Measurements from ENCODE around the gene RPS6KA3. TPM values are rescaled to one million over a fixed set of nuclear protein-coding genes. Genes with fewer than 3 reads are reported as not detected.

Gene RPS6KA3
- polyA plus RNA-seq, 1 of the 3 experiments (the other 2 are of a cell fraction): 14.3 TPM

- no peak for TF ChIP-seq EP300 (IDR thresholded peaks at IDR 0.05; ENCODE audit: borderline replicate concordance in 1 of 2, low read depth in 1 of 2, low read length in 1 of 2)
Observed at GRCh38 chrX:20149326-20149725, 117.4 kb downstream of the RPS6KA3 start (continued).

- no peak for DNase-seq
- no peaks in the 10 kb centered on the region for H3K9me2 ChIP-seq
- H2AFZ ChIP-seq (ENCODE audit: low read depth): no peak overlapping the region
- H3K36me3 ChIP-seq (replicated peaks in 1 of 2; ENCODE audit: control insufficient read depth in 1 of 2, insufficient read depth in 2 of 2, low read length in 1 of 2): peaks cover 8 to 21% of the 10 kb centered on the region in 2 experiments
- H3K27me3 ChIP-seq (ENCODE audit: insufficient read depth): no peaks in the 10 kb centered on the region
- H3K4me2 ChIP-seq: no peak overlapping the region
- H3K9me3 ChIP-seq: no peaks in the 10 kb centered on the region
- 61% methylated on average over 1 of the region's 1 CpG for WGBS (ENCODE audit: low lambda C conversion rate)
- H4K20me1 ChIP-seq (ENCODE audit: insufficient read depth): no peaks in the 10 kb centered on the region
- ChIA-PET CTCF (no interaction called here), POLR2A (no interaction called here)
- no peak overlapping the region for H3K9ac ChIP-seq
- TF ChIP-seq POLR2AphosphoS5 (IDR thresholded peaks at IDR 0.05; ENCODE audit: low read depth, low read length) (no peak), EP300 (IDR thresholded peaks at IDR 0.05; ENCODE audit: borderline replicate concordance in 1 of 2, low read depth in 1 of 2, low read length in 1 of 2) (no peak), TEAD4 (IDR thresholded peaks at IDR 0.05; ENCODE audit: borderline replicate concordance, insufficient read depth) (no peak), RAD21 (IDR thresholded peaks at IDR 0.05; ENCODE audit: low read length) (no peak), MXI1 (IDR thresholded peaks at IDR 0.05; ENCODE audit: low read depth, low read length) (no peak), GABPA (IDR thresholded peaks at IDR 0.05; ENCODE audit: low read depth) (no peak)
- no peak overlapping the region for H3K4me3 ChIP-seq (ENCODE audit: low read depth in 2 of 2, low read length in 1 of 2)
- peaks cover 0 to 4% of the 10 kb centered on the region in 2 experiments; a peak in 1 of 4 replicates for H3K4me1 ChIP-seq (ENCODE audit: control insufficient read depth in 1 of 2, insufficient read depth in 2 of 2, low read depth in 1 of 2, low read length in 1 of 2)
- no peaks in the 10 kb centered on the region for H3K79me2 ChIP-seq (ENCODE audit: insufficient read depth)
- no peaks in the 10 kb centered on the region for H3F3A ChIP-seq (replicated peaks; ENCODE audit: insufficient read depth)
- no peak overlapping the region for H3K27ac ChIP-seq (ENCODE audit: low read depth in 2 of 2, low read length in 1 of 2)
Observed at GRCh38 chrX:20147561-20147960, 119.1 kb downstream of the RPS6KA3 start.

GRCh38 chrX:20144491-20144890 is 122.2 kb downstream of the RPS6KA3 start:
- H3F3A ChIP-seq (replicated peaks; ENCODE audit: insufficient read depth): no peaks in the 10 kb centered on the region
- no peak overlapping the region for H3K9ac ChIP-seq
- no peak overlapping the region for H3K4me3 ChIP-seq (ENCODE audit: low read depth in 2 of 2, low read length in 1 of 2)
- no peaks in the 10 kb centered on the region for H3K27me3 ChIP-seq (ENCODE audit: insufficient read depth)
- peaks cover 2 to 11% of the 10 kb centered on the region in 2 experiments for H3K36me3 ChIP-seq (replicated peaks in 1 of 2; ENCODE audit: control insufficient read depth in 1 of 2, insufficient read depth in 2 of 2, low read length in 1 of 2)
- 51% methylated on average over 3 of the region's 3 CpGs for WGBS (ENCODE audit: low lambda C conversion rate)
- H4K20me1 ChIP-seq (ENCODE audit: insufficient read depth): peaks cover 15% of the 10 kb centered on the region
- no peaks in the 10 kb centered on the region for H3K9me2 ChIP-seq
- POLR2A ChIA-PET: no interaction called here
- CTCF ChIA-PET: no interaction called here
- H3K4me1 ChIP-seq (ENCODE audit: control insufficient read depth in 1 of 2, insufficient read depth in 2 of 2, low read depth in 1 of 2, low read length in 1 of 2): peaks cover 4 to 9% of the 10 kb centered on the region in 2 experiments; a peak in 2 of 4 replicates
- H3K9me3 ChIP-seq: no peaks in the 10 kb centered on the region
- peak overlapping the region in 1 of 2 experiments; percentile 15; a peak in 1 of 4 replicates for H3K27ac ChIP-seq (ENCODE audit: low read depth in 2 of 2, low read length in 1 of 2)
- no peak overlapping the region for H3K4me2 ChIP-seq
- H2AFZ ChIP-seq (ENCODE audit: low read depth): no peak overlapping the region
- no peak for DNase-seq
- peaks cover 21% of the 10 kb centered on the region for H3K79me2 ChIP-seq (ENCODE audit: insufficient read depth)
- TF ChIP-seq RXRA (IDR thresholded peaks at IDR 0.05; ENCODE audit: borderline replicate concordance, low read depth) (no peak), SMC3 (IDR thresholded peaks at IDR 0.05; ENCODE audit: low read depth, low read length) (no peak), SIN3A (IDR thresholded peaks at IDR 0.05; ENCODE audit: borderline replicate concordance, low read depth, low read length) (no peak), POLR2AphosphoS5 (IDR thresholded peaks at IDR 0.05; ENCODE audit: low read depth, low read length) (no peak; the same call in 1 of the 2 replicates), TAF1 (IDR thresholded peaks at IDR 0.05; ENCODE audit: borderline replicate concordance, low read depth, low read length) (no peak), MEF2A (IDR thresholded peaks at IDR 0.05; ENCODE audit: borderline replicate concordance, low read depth) (no peak), TEAD4 (IDR thresholded peaks at IDR 0.05; ENCODE audit: borderline replicate concordance, insufficient read depth) (no peak), IRF3 (IDR thresholded peaks at IDR 0.05; ENCODE audit: low read depth, low read length) (no peak), MXI1 (IDR thresholded peaks at IDR 0.05; ENCODE audit: low read depth, low read length) (no peak), EP300 (IDR thresholded peaks at IDR 0.05; ENCODE audit: borderline replicate concordance in 1 of 2, low read depth in 1 of 2, low read length in 1 of 2) (no peak), JUND (IDR thresholded peaks at IDR 0.05) (peak; percentile 59), FOXJ3 (CRISPR knock-in tag; IDR thresholded peaks at IDR 0.05) (no peak), NFIC (IDR thresholded peaks at IDR 0.05; ENCODE audit: borderline replicate concordance) (no peak), GATA2 (CRISPR knock-in tag; IDR thresholded peaks at IDR 0.05) (no peak), RFX5 (IDR thresholded peaks at IDR 0.05; ENCODE audit: low read length) (no peak), MAX (IDR thresholded peaks at IDR 0.05; ENCODE audit: low read depth) (peak; percentile 79), CTCF (IDR thresholded peaks at IDR 0.05) (no peak), CHD2 (IDR thresholded peaks at IDR 0.05; ENCODE audit: low read length, partially characterized antibody) (no peak)

Data from SK-N-SH (cell line).